Thyroid gland (tissue), 4 donors: ENCODE data around the gene DENND1A.

Experiments used
- POLR2A ChIP-seq, 2 donors: fragments of 450-650 bp; IDR thresholded peaks; one replicate each; pipeline ENCODE4 v1.6.1; 2017; ENCODE audit warnings: antibody characterized with exemption in 2 of 2, mild to moderate bottlenecking in 2 of 2, moderate library complexity in 1 of 2
- TF ChIP-seq, protein P1 (sequence below), 6 experiments: fragments of 200-600 bp in 3 of 6; fragments of 450-650 bp in 3 of 6; sonication (generic) in 3 of 6; IDR thresholded peaks; one replicate each; pipeline ENCODE4 v1.5.1; 2016 to 2019; ENCODE audit warnings: antibody characterized with exemption in 6 of 6, mild to moderate bottlenecking in 2 of 6, inconsistent platforms in 1 of 6, moderate library complexity in 1 of 6

DNA sequence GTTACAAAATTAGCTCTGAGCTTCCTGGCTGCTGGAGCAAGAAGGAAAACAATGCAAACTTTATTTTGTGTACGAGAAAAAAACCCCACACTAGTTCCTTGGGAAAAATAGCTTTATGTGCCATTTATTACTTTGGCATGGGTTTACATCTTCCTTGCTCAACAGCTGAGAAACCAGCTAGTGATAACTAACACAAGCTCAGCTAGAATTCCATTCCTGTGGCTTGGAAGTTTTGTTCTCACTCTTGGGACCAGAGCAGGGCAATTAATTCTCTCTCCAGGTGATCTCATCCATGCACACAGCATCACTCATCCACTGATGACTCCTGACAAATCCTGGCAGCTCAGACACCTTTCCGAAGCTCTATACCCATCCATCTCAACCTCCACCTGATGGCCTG lies 469.8 kb downstream of the DENND1A start:
- TF ChIP-seq, protein P1, sequence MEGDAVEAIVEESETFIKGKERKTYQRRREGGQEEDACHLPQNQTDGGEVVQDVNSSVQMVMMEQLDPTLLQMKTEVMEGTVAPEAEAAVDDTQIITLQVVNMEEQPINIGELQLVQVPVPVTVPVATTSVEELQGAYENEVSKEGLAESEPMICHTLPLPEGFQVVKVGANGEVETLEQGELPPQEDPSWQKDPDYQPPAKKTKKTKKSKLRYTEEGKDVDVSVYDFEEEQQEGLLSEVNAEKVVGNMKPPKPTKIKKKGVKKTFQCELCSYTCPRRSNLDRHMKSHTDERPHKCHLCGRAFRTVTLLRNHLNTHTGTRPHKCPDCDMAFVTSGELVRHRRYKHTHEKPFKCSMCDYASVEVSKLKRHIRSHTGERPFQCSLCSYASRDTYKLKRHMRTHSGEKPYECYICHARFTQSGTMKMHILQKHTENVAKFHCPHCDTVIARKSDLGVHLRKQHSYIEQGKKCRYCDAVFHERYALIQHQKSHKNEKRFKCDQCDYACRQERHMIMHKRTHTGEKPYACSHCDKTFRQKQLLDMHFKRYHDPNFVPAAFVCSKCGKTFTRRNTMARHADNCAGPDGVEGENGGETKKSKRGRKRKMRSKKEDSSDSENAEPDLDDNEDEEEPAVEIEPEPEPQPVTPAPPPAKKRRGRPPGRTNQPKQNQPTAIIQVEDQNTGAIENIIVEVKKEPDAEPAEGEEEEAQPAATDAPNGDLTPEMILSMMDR (IDR thresholded peaks at IDR 0.05): no peak
- TF ChIP-seq POLR2A (IDR thresholded peaks at IDR 0.05): no peak
